ENCODE measurements around the gene RTTN.
"Not testable (repeated sequence)": the region's sequence is repeated elsewhere in the genome, so short reads cannot be mapped to it uniquely, and the experiment has no call there.

Gene RTTN

GRCh38 chr18:69975294-69975693 lies 230.2 kb downstream of the RTTN start:
- not testable (repeated sequence) for DNase-seq (ENCODE audit: low read depth)

- DNase-seq (ENCODE audit: low read depth) = no peak
Observed at GRCh38 chr18:69974365-69974764, 231.1 kb downstream of the RTTN start.

- no peak for DNase-seq (ENCODE audit: low read depth)
Observed at GRCh38 chr18:69969491-69969890, 236.0 kb downstream of the RTTN start.

GRCh38 chr18:69968039-69968438 lies 237.4 kb downstream of the RTTN start:
- DNase-seq (ENCODE audit: low read depth) = no peak

- no peak for DNase-seq (ENCODE audit: low read depth)
Observed at GRCh38 chr18:69963196-69963595, 242.3 kb downstream of the RTTN start.

- no peak for DNase-seq (ENCODE audit: low read depth)
Observed at GRCh38 chr18:69961718-69962117, 243.8 kb downstream of the RTTN start.

GRCh38 chr18:69958422-69958821 lies 247.1 kb downstream of the RTTN start:
- DNase-seq (ENCODE audit: low read depth) = no peak

- no peak for DNase-seq (ENCODE audit: low read depth)
Observed at GRCh38 chr18:69957747-69958146, 247.7 kb downstream of the RTTN start.

GRCh38 chr18:69956665-69957620 lies 248.5 kb downstream of the RTTN start:
- DNase-seq (ENCODE audit: low read depth) = no peak

- no peak for DNase-seq (ENCODE audit: low read depth)
Observed at GRCh38 chr18:69956057-69956456, 249.4 kb downstream of the RTTN start.

GRCh38 chr18:69954719-69955480 lies 250.6 kb downstream of the RTTN start:
- no peak for DNase-seq (ENCODE audit: low read depth)

- DNase-seq (ENCODE audit: low read depth) = no peak
Observed at GRCh38 chr18:69953191-69953590, 252.3 kb downstream of the RTTN start.

All from stimulated activated CD8-positive, alpha-beta memory T cell treated with anti-CD3 and anti-CD28 coated beads, Interleukin-15, amount 100 ng/mL, for 1 hour (primary cell).